GM23248 (cell line): Measurements from ENCODE around the gene SLC35E2B.
"Not testable (repeated sequence)": the region's sequence is repeated elsewhere in the genome, so short reads cannot be mapped to it uniquely, and the experiment has no call there.

Experiments used
- EZH2 ChIP-seq: fragments of 200-600 bp; sonication (generic); IDR thresholded peaks from 2 replicates; pipeline ENCODE4 v1.6.1; 2018; ENCODE audit warnings: antibody characterized with exemption, mild to moderate bottlenecking; ENCODE audit not compliant: insufficient read depth, poor library complexity, severe bottlenecking
- EZH2phosphoT487 ChIP-seq: fragments of 200-600 bp; sonication (generic); IDR thresholded peaks from 2 replicates; pipeline ENCODE4 v1.6.1; 2018; ENCODE audit warnings: antibody characterized with exemption, moderate library complexity, mild to moderate bottlenecking, low read depth; ENCODE audit not compliant: insufficient read depth

GRCh38 chr1:1640081-1640480 lies 52.5 kb downstream of the SLC35E2B start:
- TF ChIP-seq EZH2, EZH2phosphoT487: not testable (repeated sequence)
